Gastroesophageal sphincter (tissue), 3 donors: Measurements from ENCODE around the gene LINC01488.

ENCODE experiments used
- CTCF ChIP-seq, 4 experiments: fragments of 200-600 bp in 2 of 4; fragments of 450-650 bp in 2 of 4; sonication (generic) in 1 of 4; IDR thresholded peaks; one replicate each; pipeline ENCODE4 v1.5.1; 2017 to 2019; ENCODE audit warnings: antibody characterized with exemption in 4 of 4, mild to moderate bottlenecking in 2 of 4, moderate library complexity in 2 of 4
- POLR2AphosphoS5 ChIP-seq: sonication (generic); formaldehyde crosslinking; IDR thresholded peaks from one replicate; pipeline ENCODE4 v1.6.1; 2017; ENCODE audit warnings: antibody characterized with exemption

- TF ChIP-seq CTCF (IDR thresholded peaks at IDR 0.05) = no peak
- TF ChIP-seq POLR2AphosphoS5 = no peak
Measured at GRCh38 chr11:69467646-69468045, 13.8 kb upstream of the LINC01488 start.
